GM12878 (cell line): ENCODE measurements around the gene GLI2. TPM values are rescaled to one million over a fixed set of nuclear protein-coding genes. Genes with fewer than 3 reads are reported as not detected.
A peak's percentile ranks its signal among the peaks of the same experiment; 100 is the strongest.

ENCODE experiments used
- ATAC-seq: fragments of 200-7000 bp; cut with Tn5 transposase; 3 replicates; pipeline ENCODE4 v1.9.1; 2020; ENCODE audit warnings: mild to moderate bottlenecking, moderate library complexity
- BruUV-seq: library from RNA; stranded (reverse); fragments of 400-500 nt; replicated peaks from 2 replicates; lab custom pipeline; 2021; lab: Mats Ljungman, UMichigan
- CTCF ChIA-PET: fragments of 300-600 bp; sonication (Branson Sonifier 250); formaldehyde crosslinking; extraction: SDS; loops from one replicate; lab custom pipeline; 2021; ENCODE audit warnings: inconsistent platforms; lab: Yijun Ruan, JAX
- POLR2A ChIA-PET: fragments of 350-600 bp; formaldehyde crosslinking; extraction: SDS; loops from one replicate; lab custom pipeline; 2021; ENCODE audit warnings: inconsistent platforms; lab: Charles Lee
- RAD21 ChIA-PET: fragments of 300-600 bp; sonication (Branson Sonifier 250); formaldehyde crosslinking; loops from one replicate; lab custom pipeline; 2023; ENCODE audit warnings: antibody characterized with exemption; ENCODE audit not compliant: unreplicated experiment; lab: Charles Lee
- SMC1A ChIA-PET: fragments of 300-600 bp; sonication (Branson Sonifier 250); formaldehyde crosslinking; loops from one replicate; lab custom pipeline; 2023; ENCODE audit not compliant: unreplicated experiment, uncharacterized antibody; lab: Charles Lee
- DNase-seq: peaks from one replicate; pipeline ENCODE4 v3.0.0-alpha.2; 2011; ENCODE audit warnings: low read depth, low spot score
- FAIRE-seq: peaks from 3 replicates; lab custom pipeline; 2011; peaks lifted over from hg19 to GRCh38; lab: Jason Lieb, UNC
- H2AFZ ChIP-seq: 2 replicates; pipeline ENCODE4 v1.6.0; 2011; ENCODE audit warnings: low read depth, low read length, control low read depth; ENCODE audit not compliant: control insufficient read depth
- H3K27ac ChIP-seq: 2 replicates; pipeline ENCODE4 v1.5.1; 2011; ENCODE audit warnings: control low read depth; ENCODE audit not compliant: control insufficient read depth, insufficient read depth
- H3K27me3 ChIP-seq, 2 experiments: replicated peaks in 1 of 2; 2 replicates each; pipeline versions ENCODE4 v1.6.0 to v1.6.1; 2011; ENCODE audit warnings: low read length in 1 of 2; ENCODE audit not compliant: control insufficient read depth in 2 of 2, insufficient read depth in 2 of 2
- H3K36me3 ChIP-seq, 2 experiments: 2 replicates each; pipeline ENCODE4 v1.5.1; 2011; ENCODE audit warnings: low read length in 1 of 2; ENCODE audit not compliant: control insufficient read depth in 2 of 2, insufficient read depth in 2 of 2
- H3K4me1 ChIP-seq: 2 replicates; pipeline ENCODE4 v1.6.1; 2011; ENCODE audit warnings: mild to moderate bottlenecking, low read length, moderate library complexity, mixed read lengths; ENCODE audit not compliant: control insufficient read depth, insufficient read depth
- H3K4me2 ChIP-seq: 2 replicates; pipeline ENCODE4 v1.6.0; 2011; ENCODE audit warnings: control low read depth; ENCODE audit not compliant: control insufficient read depth, insufficient read depth
- H3K4me3 ChIP-seq: fragments of 200-600 bp; sonication (generic); 2 replicates; pipeline ENCODE4 v1.5.1; 2016
- H3K79me2 ChIP-seq: 2 replicates; pipeline ENCODE4 v1.6.0; 2011; ENCODE audit warnings: low read length; ENCODE audit not compliant: control insufficient read depth, insufficient read depth
- H3K9ac ChIP-seq: 2 replicates; pipeline ENCODE4 v1.8.0; 2011; ENCODE audit warnings: low read length, control low read depth, mixed read lengths; ENCODE audit not compliant: control insufficient read depth, insufficient read depth
- H3K9me3 ChIP-seq: replicated peaks from 3 replicates; pipeline ENCODE4 v1.5.1; 2011; ENCODE audit warnings: mild to moderate bottlenecking, low read length; ENCODE audit not compliant: control insufficient read depth, insufficient read depth
- H4K20me1 ChIP-seq: 2 replicates; pipeline ENCODE4 v1.6.0; 2011; ENCODE audit not compliant: control insufficient read depth, insufficient read depth
- BACH1 ChIP-seq: fragments of 450-650 bp; IDR thresholded peaks from 2 replicates; pipeline ENCODE4 v1.6.1; 2017; ENCODE audit warnings: mild to moderate bottlenecking, borderline replicate concordance
- IKZF1 ChIP-seq: fragments of 450-650 bp; conservative IDR thresholded peaks from 2 replicates; pipeline ENCODE4 v1.6.1; 2017; ENCODE audit warnings: antibody characterized with exemption, mild to moderate bottlenecking
- MXI1 ChIP-seq: fragments of 150-350 bp; IDR thresholded peaks from 2 replicates; pipeline ENCODE4 v1.6.1; 2011; ENCODE audit warnings: low read depth, mild to moderate bottlenecking, inconsistent platforms, low read length, improper control_type of control experiment
- SKIL ChIP-seq: fragments of 450-650 bp; IDR thresholded peaks from 2 replicates; pipeline ENCODE4 v1.6.1; 2017; ENCODE audit warnings: mild to moderate bottlenecking, low read depth, inconsistent platforms; ENCODE audit not compliant: poor library complexity, severe bottlenecking
- SRF ChIP-seq, 2 experiments: IDR thresholded peaks; 2 replicates each; pipeline ENCODE4 v1.6.1; 2011; ENCODE audit warnings: low read depth in 2 of 2, low read length in 2 of 2, mild to moderate bottlenecking in 1 of 2, moderate library complexity in 1 of 2
- YY1 ChIP-seq: IDR thresholded peaks from 2 replicates; pipeline ENCODE4 v1.6.1; 2011; ENCODE audit warnings: low read depth, mild to moderate bottlenecking, low read length
- WGBS: methylation state at CpG from one replicate; pipeline ENCODE4 v1.1.6; 2016; ENCODE audit warnings: low lambda C conversion rate; ENCODE audit not compliant: insufficient replicate concordance, insufficient coverage; ENCODE audit errors: missing lambda C conversion rate; 5-methylcytosine and 5-hydroxymethylcytosine counted together
- in situ Hi-C: fragments of 300-500 bp; cut with MboI; formaldehyde crosslinking; loops from 9 replicates; pipeline ENCODE4 v1.14.3; 2018; ENCODE audit warnings: mixed read lengths
- intact Hi-C: fragments of 100-400 bp; cut with micrococcal nuclease; formaldehyde crosslinking; loops from one replicate; pipeline ENCODE4 v1.14.2; 2022; ENCODE audit not compliant: unreplicated experiment
- polyA plus RNA-seq, 11 experiments: library from polyadenylated mRNA; depleted of rRNA in 4 of 11; unstranded in 6 of 11; stranded (reverse) in 5 of 11; fragments of >200 nt; fragmentation: Nextera tagmentation in 4 of 11; fragmentation: Illumina TruSeq in 1 of 11; extraction: Ambion mirVana in 4 of 11; extraction: Trizol in 1 of 11; gene quantifications; 1 replicate in 1 of 11; 2 replicates in 10 of 11; pipeline versions ENCODE4 v1.2.1 to v1.2.3, GENCODE V29; 2011 to 2016; ENCODE audit warnings: inconsistent platforms in 2 of 11, missing spikeins in 2 of 11, low read depth in 1 of 11
- total RNA-seq, 4 experiments: library from RNA; depleted of rRNA in 3 of 4; stranded (reverse); fragments of >200 nt in 3 of 4; fragmentation: Illumina TruSeq in 1 of 4; extraction: Trizol in 1 of 4; gene quantifications; 2 replicates each; pipeline versions ENCODE4 v1.2.1 to v1.2.3, GENCODE V29; 2013 to 2021

The GLI2 gene
- total and polyA plus RNA-seq, 10 of the 15 experiments (the other 5 are each of a cell fraction or from before 2014, with no cell fraction given) = 0.01 TPM; not detected in 9

- no TSS peak for BruUV-seq
- no peak overlapping the region for H2AFZ ChIP-seq
- in situ Hi-C loops (loop anchor here (25.0 kb wide), 1 partner anchor 479 kb away; the partner anchor contains the start of gene TMEM185B), intact Hi-C loops (no loop called here)
- peak; percentile 63; the same call in 1 of the 2 replicates for TF ChIP-seq YY1
- TF ChIP-seq SRF (IDR thresholded peaks at IDR 0.05; ENCODE audit: low read depth in 2 of 2, low read length in 2 of 2) = no peak
- H3K27ac ChIP-seq = no peak overlapping the region
- H3K4me1 ChIP-seq = no peaks in the 10 kb centered on the region
- H3K79me2 ChIP-seq = no peaks in the 10 kb centered on the region
- no peak overlapping the region for H3K4me3 ChIP-seq
- no peak for DNase-seq
- no peaks in the 10 kb centered on the region for H4K20me1 ChIP-seq
- no peaks in the 10 kb centered on the region for H3K9me3 ChIP-seq
- CTCF ChIA-PET = interaction anchor here (0.7 to 1.0 kb wide), 2 partner anchors 389 to 628 kb away, joined by 3 read pairs; no protein-coding TSS in a partner anchor
- peaks cover 4% of the 10 kb centered on the region in 2 experiments; a peak in 2 of 4 replicates for H3K27me3 ChIP-seq
- RAD21 ChIA-PET = no interaction called here
- H3K4me2 ChIP-seq = no peak overlapping the region
- H3K36me3 ChIP-seq = no peaks in the 10 kb centered on the region
- POLR2A ChIA-PET = no interaction called here
- FAIRE-seq = no peak
- 28% methylated on average over 4 of the region's 4 CpGs for WGBS
- SMC1A ChIA-PET = no interaction called here
- ATAC-seq = no peak
- H3K9ac ChIP-seq = no peak overlapping the region
These were observed 44.3 kb upstream of the GLI2 start for GRCh38 chr2:120691410-120691809.

- FAIRE-seq = no peak
- Histone ChIP-seq H3K4me2 (no peak overlapping the region), H3K27ac (no peak overlapping the region), H2AFZ (no peak overlapping the region), H3K9ac (no peak overlapping the region), H3K4me3 (no peak overlapping the region), H4K20me1 (no peaks in the 10 kb centered on the region), H3K9me3 (no peaks in the 10 kb centered on the region), H3K79me2 (no peaks in the 10 kb centered on the region), H3K4me1 (no peaks in the 10 kb centered on the region), H3K27me3 (peaks cover 4% of the 10 kb centered on the region in 2 experiments; a peak in 2 of 4 replicates), H3K36me3 (no peaks in the 10 kb centered on the region)
- intact Hi-C loops = no loop called here
- ATAC-seq = no peak
- ChIA-PET CTCF (interaction anchor here (0.6 kb wide), 1 partner anchor 588 kb away, joined by 3 read pairs; no protein-coding TSS in a partner anchor), POLR2A (no interaction called here), SMC1A (no interaction called here), RAD21 (no interaction called here)
- no TSS peak for BruUV-seq
- TF ChIP-seq BACH1 (no peak), MXI1 (no peak), IKZF1 (no peak), SKIL (no peak)
- in situ Hi-C loops = loop anchor here (25.0 kb wide), 1 partner anchor 480 kb away; the partner anchor contains the start of gene TMEM185B
- 3% methylated on average over 6 of the region's 6 CpGs for WGBS
- no peak for DNase-seq
These were observed 43.0 kb upstream of the GLI2 start for GRCh38 chr2:120692691-120693090.
